HepG2 (cell line): ENCODE results near the gene ATRN. TPM values are rescaled to one million over a fixed set of nuclear protein-coding genes. Genes with fewer than 3 reads are reported as not detected.

Experiments
- ARID3A ChIP-seq: IDR thresholded peaks from 2 replicates; pipeline ENCODE4 v1.6.1; 2012; ENCODE audit warnings: low read depth, low read length, improper control_type of control experiment
- CEBPZ ChIP-seq: IDR thresholded peaks from 2 replicates; pipeline ENCODE4 v1.6.1; 2012; ENCODE audit warnings: low read length, improper control_type of control experiment
- CHD2 ChIP-seq: IDR thresholded peaks from 2 replicates; pipeline ENCODE4 v1.6.1; 2011; ENCODE audit warnings: low read depth, low read length, improper control_type of control experiment
- FIP1L1 ChIP-seq: fragments of 200-400 bp; formaldehyde crosslinking; IDR thresholded peaks from 2 replicates; pipeline ENCODE4 v1.6.1; 2018; ENCODE audit warnings: low read depth, mild to moderate bottlenecking, low read length, moderate library complexity, borderline replicate concordance; ENCODE audit not compliant: insufficient read depth
- GMEB2 ChIP-seq: IDR thresholded peaks from 2 replicates; pipeline ENCODE4 v1.6.1; 2016; ENCODE audit warnings: missing biosample characterization, missing genetic modification reagents, low read depth
- GPBP1L1 ChIP-seq: sonication (generic); formaldehyde crosslinking; IDR thresholded peaks from 2 replicates; pipeline ENCODE4 v1.5.0; 2020; ENCODE audit warnings: mild to moderate bottlenecking, missing genetic modification reagents
- KLF15 ChIP-seq: sonication (generic); formaldehyde crosslinking; IDR thresholded peaks from 2 replicates; pipeline ENCODE4 v1.8.1; 2023; ENCODE audit warnings: borderline replicate concordance, mild to moderate bottlenecking, inconsistent platforms, missing genetic modification reagents, mixed read lengths
- MXD1 ChIP-seq: sonication (generic); formaldehyde crosslinking; IDR thresholded peaks from 2 replicates; pipeline ENCODE4 v1.4.0; 2020; ENCODE audit warnings: mild to moderate bottlenecking, missing genetic modification reagents
- PHF8 ChIP-seq: sonication (generic); formaldehyde crosslinking; IDR thresholded peaks from 2 replicates; pipeline ENCODE4 v1.5.0; 2020; ENCODE audit warnings: missing genetic modification reagents
- RFXANK ChIP-seq: IDR thresholded peaks from 2 replicates; pipeline ENCODE4 v1.6.1; 2016
- ZBTB3 ChIP-seq: sonication (generic); formaldehyde crosslinking; IDR thresholded peaks from 2 replicates; pipeline ENCODE4 v1.4.0; 2020; ENCODE audit warnings: low read depth, mild to moderate bottlenecking, moderate library complexity, missing genetic modification reagents, borderline replicate concordance
- ZC3H4 ChIP-seq: sonication (generic); formaldehyde crosslinking; IDR thresholded peaks from 2 replicates; pipeline ENCODE4 v1.4.0; 2020; ENCODE audit warnings: missing genetic modification reagents, borderline replicate concordance
- ZNF20 ChIP-seq: sonication (generic); formaldehyde crosslinking; IDR thresholded peaks from 2 replicates; pipeline ENCODE4 v1.4.0; 2020; ENCODE audit warnings: mild to moderate bottlenecking, moderate library complexity, missing genetic modification reagents
- ZNF430 ChIP-seq: sonication (generic); formaldehyde crosslinking; IDR thresholded peaks from 2 replicates; pipeline ENCODE4 v1.9.0; 2021; ENCODE audit warnings: mild to moderate bottlenecking, missing genetic modification reagents
- ZNF468 ChIP-seq: sonication (generic); formaldehyde crosslinking; IDR thresholded peaks from 2 replicates; pipeline ENCODE4 v1.8.0; 2022; ENCODE audit warnings: mild to moderate bottlenecking, moderate library complexity, missing genetic modification reagents
- ZNF513 ChIP-seq: sonication (generic); formaldehyde crosslinking; conservative IDR thresholded peaks from 2 replicates; pipeline ENCODE4 v1.5.0; 2020; ENCODE audit warnings: missing genetic modification reagents
- ZNF674 ChIP-seq: sonication (generic); formaldehyde crosslinking; IDR thresholded peaks from 2 replicates; pipeline ENCODE4 v1.5.0; 2020; ENCODE audit warnings: low read depth, mild to moderate bottlenecking, missing genetic modification reagents
- ZNF839 ChIP-seq: sonication (generic); formaldehyde crosslinking; IDR thresholded peaks from 2 replicates; pipeline ENCODE4 v1.4.0; 2020; ENCODE audit warnings: missing genetic modification reagents, mild to moderate bottlenecking, borderline replicate concordance
- ZSCAN9 ChIP-seq: IDR thresholded peaks from 2 replicates; pipeline ENCODE4 v1.6.1; 2016; ENCODE audit warnings: borderline replicate concordance
- polyA plus RNA-seq, 8 experiments: library from polyadenylated mRNA; depleted of rRNA in 3 of 8; stranded (reverse) in 7 of 8; unstranded in 1 of 8; fragments of >200 nt; fragmentation: Illumina TruSeq in 4 of 8; extraction: Trizol in 4 of 8; gene quantifications; 2 replicates each; pipeline versions ENCODE4 v1.2.1 to v1.2.3, GENCODE V29; 2011 to 2016; ENCODE audit warnings: low read depth in 4 of 8, missing spikeins in 1 of 8, mixed read lengths in 1 of 8; ENCODE audit not compliant: insufficient read depth in 1 of 8
- total RNA-seq, 5 experiments: library from RNA; depleted of rRNA; stranded (reverse); fragments of >200 nt; fragmentation: Illumina TruSeq; extraction: Trizol; gene quantifications; 2 replicates each; pipeline ENCODE4 v1.2.3, GENCODE V29; 2016; ENCODE audit warnings: low read depth in 1 of 5

Gene ATRN
- total and polyA plus RNA-seq, 2 of the 13 experiments (the other 11 are each of a cell fraction or from before 2014, with no cell fraction given): 44.2 to 81.1 TPM

- TF ChIP-seq ZNF430 (peak; percentile 81; the same call in 1 of the 2 replicates), FIP1L1 (no peak), GMEB2 (CRISPR knock-in tag) (no peak), ZC3H4 (no peak), KLF15 (no peak), GPBP1L1 (no peak), ARID3A (no peak), CEBPZ (no peak), MXD1 (CRISPR knock-in tag) (no peak), ZNF468 (CRISPR knock-in tag) (no peak), ZNF674 (CRISPR knock-in tag) (no peak), RFXANK (CRISPR knock-in tag) (peak; percentile 91), PHF8 (peak; percentile 37), ZNF513 (CRISPR knock-in tag) (no peak), ZNF20 (CRISPR knock-in tag) (no peak), CHD2 (no peak), ZBTB3 (CRISPR knock-in tag) (peak; percentile 60; the same call in 1 of the 2 replicates), ZNF839 (no peak), ZSCAN9 (CRISPR knock-in tag) (peak; percentile 97)
Observed at GRCh38 chr20:3541887-3542721, 71.3 kb downstream of the ATRN start (continued).
